Astrocyte (in vitro differentiated cells and primary cell): ENCODE measurements around the gene CTLA4. TPM values are rescaled to one million over a fixed set of nuclear protein-coding genes. Genes with fewer than 3 reads are reported as not detected.

Experiments
- DNase-seq: peaks from one replicate; pipeline ENCODE4 v3.0.0-alpha.2; 2010; ENCODE audit warnings: low read depth
- FAIRE-seq: peaks from 2 replicates; lab custom pipeline; 2011; peaks lifted over from hg19 to GRCh38; lab: Jason Lieb, UNC
- H2AFZ ChIP-seq: 2 replicates; pipeline ENCODE4 v1.6.0; 2012; ENCODE audit warnings: low read depth, low read length, inconsistent platforms
- H3K27ac ChIP-seq: 2 replicates; pipeline ENCODE4 v1.5.1; 2011; ENCODE audit warnings: low read depth, low read length, inconsistent platforms
- H3K27me3 ChIP-seq: 2 replicates; pipeline ENCODE4 v1.6.0; 2011; ENCODE audit warnings: low read length, inconsistent platforms; ENCODE audit not compliant: insufficient read depth
- H3K36me3 ChIP-seq: 2 replicates; pipeline ENCODE4 v1.5.1; 2011; ENCODE audit warnings: low read length, inconsistent platforms; ENCODE audit not compliant: insufficient read depth
- H3K4me1 ChIP-seq: 2 replicates; pipeline ENCODE4 v1.5.1; 2011; ENCODE audit warnings: low read length, inconsistent platforms; ENCODE audit not compliant: insufficient read depth
- H3K4me2 ChIP-seq: 2 replicates; pipeline ENCODE4 v1.6.0; 2012; ENCODE audit warnings: low read length, inconsistent platforms
- H3K4me3 ChIP-seq: 2 replicates; pipeline ENCODE4 v1.5.1; 2011; ENCODE audit warnings: low read depth, mild to moderate bottlenecking, low read length, inconsistent platforms; ENCODE audit not compliant: insufficient read depth
- H3K79me2 ChIP-seq: 2 replicates; pipeline ENCODE4 v1.6.0; 2012; ENCODE audit warnings: mild to moderate bottlenecking, low read length, inconsistent platforms; ENCODE audit not compliant: insufficient read depth
- H3K9ac ChIP-seq: 2 replicates; pipeline ENCODE4 v1.6.0; 2012; ENCODE audit warnings: mild to moderate bottlenecking, low read length, inconsistent platforms
- H3K9me3 ChIP-seq: 2 replicates; pipeline ENCODE4 v1.5.1; 2012; ENCODE audit warnings: low read depth, mild to moderate bottlenecking, low read length, inconsistent platforms; ENCODE audit not compliant: insufficient read depth
- H4K20me1 ChIP-seq: 2 replicates; pipeline ENCODE4 v1.6.0; 2012; ENCODE audit warnings: low read length, inconsistent platforms; ENCODE audit not compliant: insufficient read depth
- H3K27ac Mint-ChIP-seq: one replicate; pipeline ENCODE4 v1.8.0; 2021; ENCODE audit warnings: mild to moderate bottlenecking, mixed read lengths; ENCODE audit not compliant: unreplicated experiment
- H3K27me3 Mint-ChIP-seq: one replicate; pipeline ENCODE4 v1.8.0; 2021; ENCODE audit warnings: low read depth, mixed read lengths; ENCODE audit not compliant: unreplicated experiment
- H3K36me3 Mint-ChIP-seq: one replicate; pipeline ENCODE4 v1.8.0; 2021; ENCODE audit warnings: low read depth, mixed read lengths; ENCODE audit not compliant: unreplicated experiment
- H3K4me1 Mint-ChIP-seq: one replicate; pipeline ENCODE4 v1.8.0; 2021; ENCODE audit warnings: low read depth, mixed read lengths; ENCODE audit not compliant: unreplicated experiment
- H3K4me3 Mint-ChIP-seq: one replicate; pipeline ENCODE4 v1.8.0; 2021; ENCODE audit warnings: mild to moderate bottlenecking, moderate library complexity, mixed read lengths; ENCODE audit not compliant: unreplicated experiment
- H3K9me3 Mint-ChIP-seq: one replicate; pipeline ENCODE4 v1.8.0; 2021; ENCODE audit warnings: mild to moderate bottlenecking, mixed read lengths; ENCODE audit not compliant: unreplicated experiment
- CTCF ChIP-seq: IDR thresholded peaks from 2 replicates; pipeline ENCODE4 v1.5.1; 2011; ENCODE audit warnings: low read depth, mild to moderate bottlenecking, inconsistent platforms, low read length, moderate library complexity; ENCODE audit not compliant: insufficient read depth
- EZH2 ChIP-seq: IDR thresholded peaks from 2 replicates; pipeline ENCODE4 v1.6.1; 2012; ENCODE audit warnings: mild to moderate bottlenecking, low read length, inconsistent platforms; ENCODE audit not compliant: insufficient read depth
- total RNA-seq: library from RNA; stranded (reverse); gene quantifications from 2 replicates; pipeline ENCODE4 v1.2.1, GENCODE V29; 2021

Gene CTLA4
- total RNA-seq, 1 donor from 2014 or later, result not detected

- DNase-seq (no peak), FAIRE-seq (no peak)
- H3K4me3 ChIP-seq, result no peak overlapping the region
- H3K27me3 ChIP-seq, result no peaks in the 10 kb centered on the region
- H3K9me3 ChIP-seq, result no peaks in the 10 kb centered on the region
- no peaks in the 10 kb centered on the region for H3K4me1 ChIP-seq
- H3K4me3 Mint-ChIP-seq, result no peak overlapping the region
- no peaks in the 10 kb centered on the region for H3K79me2 ChIP-seq
- no peaks in the 10 kb centered on the region for H4K20me1 ChIP-seq
- no peaks in the 10 kb centered on the region for H3K4me1 Mint-ChIP-seq
- H3K36me3 ChIP-seq, result no peaks in the 10 kb centered on the region
- H3K9ac ChIP-seq, result no peak overlapping the region
- peaks cover 4% of the 10 kb centered on the region for H3K9me3 Mint-ChIP-seq
- H2AFZ ChIP-seq, result no peak overlapping the region
- H3K4me2 ChIP-seq, result no peak overlapping the region
- no peak overlapping the region for H3K27ac ChIP-seq
- H3K36me3 Mint-ChIP-seq, result no peaks in the 10 kb centered on the region
- TF ChIP-seq EZH2 (no peak), CTCF (no peak)
- no peak overlapping the region for H3K27ac Mint-ChIP-seq
- H3K27me3 Mint-ChIP-seq, result peaks cover 1% of the 10 kb centered on the region
Measured at GRCh38 chr2:203830304-203831055, 37.1 kb upstream of the CTLA4 start.

GRCh38 chr2:203835420-203835819 lies 32.2 kb upstream of the CTLA4 start:
- Histone ChIP-seq H4K20me1 (no peaks in the 10 kb centered on the region), H3K36me3 (no peaks in the 10 kb centered on the region), H3K79me2 (no peaks in the 10 kb centered on the region), H3K27ac (no peak overlapping the region), H3K9ac (no peak overlapping the region), H2AFZ (no peak overlapping the region), H3K4me3 (no peak overlapping the region), H3K27me3 (no peaks in the 10 kb centered on the region), H3K9me3 (no peaks in the 10 kb centered on the region), H3K4me1 (no peaks in the 10 kb centered on the region), H3K4me2 (no peak overlapping the region)
- no peak for DNase-seq
- no peak for TF ChIP-seq EZH2
- no peak for TF ChIP-seq CTCF
- H3K36me3 Mint-ChIP-seq, result no peaks in the 10 kb centered on the region
- H3K9me3 Mint-ChIP-seq, result no peaks in the 10 kb centered on the region
- FAIRE-seq, result no peak
- H3K27ac Mint-ChIP-seq, result no peak overlapping the region
- H3K4me3 Mint-ChIP-seq, result no peak overlapping the region
- H3K27me3 Mint-ChIP-seq, result peaks cover 7% of the 10 kb centered on the region
- no peaks in the 10 kb centered on the region for H3K4me1 Mint-ChIP-seq
